Effector CD4-positive, alpha-beta T cell (primary cell): ENCODE measurements around the gene UNC5A.

Source experiments
- DNase-seq: peaks from one replicate; pipeline ENCODE4 v3.0.0-alpha.2; 2020

UNC5A gene

GRCh38 chr5:176802116-176802784, 8.1 kb upstream of the UNC5A start:
- DNase-seq = no peak

GRCh38 chr5:176803068-176803942, 7.1 kb upstream of the UNC5A start:
- no peak for DNase-seq

GRCh38 chr5:176803943-176804498, 6.3 kb upstream of the UNC5A start:
- no peak for DNase-seq

- no peak for DNase-seq
Measured at GRCh38 chr5:176806137-176806536, 4.2 kb upstream of the UNC5A start.

- DNase-seq = no peak
Measured at GRCh38 chr5:176809544-176810080, 747 bp upstream of the UNC5A start.

- no peak for DNase-seq
Measured at GRCh38 chr5:176810687-176811501, 535 bp downstream of the UNC5A start.

GRCh38 chr5:176812269-176813259, 2.2 kb downstream of the UNC5A start:
- no peak for DNase-seq

GRCh38 chr5:176813587-176814312, 3.4 kb downstream of the UNC5A start:
- no peak for DNase-seq

GRCh38 chr5:176814313-176814685, 3.9 kb downstream of the UNC5A start:
- no peak for DNase-seq

GRCh38 chr5:176814836-176815438, 4.6 kb downstream of the UNC5A start:
- DNase-seq = no peak

GRCh38 chr5:176816043-176816745, 5.8 kb downstream of the UNC5A start:
- no peak for DNase-seq

GRCh38 chr5:176816791-176817347, 6.5 kb downstream of the UNC5A start:
- no peak for DNase-seq

- DNase-seq = no peak
Measured at GRCh38 chr5:176817369-176817840, 7.0 kb downstream of the UNC5A start.

- no peak for DNase-seq
Measured at GRCh38 chr5:176817841-176818377, 7.5 kb downstream of the UNC5A start.

- DNase-seq = peak; percentile 8
Measured at GRCh38 chr5:176818391-176819098, 8.2 kb downstream of the UNC5A start.

- DNase-seq = no peak
Measured at GRCh38 chr5:176819476-176819875, 9.1 kb downstream of the UNC5A start.

GRCh38 chr5:176820937-176821336, 10.6 kb downstream of the UNC5A start:
- DNase-seq = no peak

- no peak for DNase-seq
Measured at GRCh38 chr5:176821441-176821840, 11.1 kb downstream of the UNC5A start.
